HG03460 (cell line): ENCODE measurements around the gene SCYL3.
"Not testable (repeated sequence)": the region's sequence is repeated elsewhere in the genome, so short reads cannot be mapped to it uniquely, and the experiment has no call there.

Source experiments
- ATAC-seq: cut with Tn5 transposase; IDR thresholded peaks from one replicate; pipeline ENCODE4 v1.9.1; 2021; ENCODE audit not compliant: unreplicated experiment

SCYL3 gene, protein sequence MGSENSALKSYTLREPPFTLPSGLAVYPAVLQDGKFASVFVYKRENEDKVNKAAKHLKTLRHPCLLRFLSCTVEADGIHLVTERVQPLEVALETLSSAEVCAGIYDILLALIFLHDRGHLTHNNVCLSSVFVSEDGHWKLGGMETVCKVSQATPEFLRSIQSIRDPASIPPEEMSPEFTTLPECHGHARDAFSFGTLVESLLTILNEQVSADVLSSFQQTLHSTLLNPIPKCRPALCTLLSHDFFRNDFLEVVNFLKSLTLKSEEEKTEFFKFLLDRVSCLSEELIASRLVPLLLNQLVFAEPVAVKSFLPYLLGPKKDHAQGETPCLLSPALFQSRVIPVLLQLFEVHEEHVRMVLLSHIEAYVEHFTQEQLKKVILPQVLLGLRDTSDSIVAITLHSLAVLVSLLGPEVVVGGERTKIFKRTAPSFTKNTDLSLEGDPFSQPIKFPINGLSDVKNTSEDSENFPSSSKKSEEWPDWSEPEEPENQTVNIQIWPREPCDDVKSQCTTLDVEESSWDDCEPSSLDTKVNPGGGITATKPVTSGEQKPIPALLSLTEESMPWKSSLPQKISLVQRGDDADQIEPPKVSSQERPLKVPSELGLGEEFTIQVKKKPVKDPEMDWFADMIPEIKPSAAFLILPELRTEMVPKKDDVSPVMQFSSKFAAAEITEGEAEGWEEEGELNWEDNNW

DNA sequence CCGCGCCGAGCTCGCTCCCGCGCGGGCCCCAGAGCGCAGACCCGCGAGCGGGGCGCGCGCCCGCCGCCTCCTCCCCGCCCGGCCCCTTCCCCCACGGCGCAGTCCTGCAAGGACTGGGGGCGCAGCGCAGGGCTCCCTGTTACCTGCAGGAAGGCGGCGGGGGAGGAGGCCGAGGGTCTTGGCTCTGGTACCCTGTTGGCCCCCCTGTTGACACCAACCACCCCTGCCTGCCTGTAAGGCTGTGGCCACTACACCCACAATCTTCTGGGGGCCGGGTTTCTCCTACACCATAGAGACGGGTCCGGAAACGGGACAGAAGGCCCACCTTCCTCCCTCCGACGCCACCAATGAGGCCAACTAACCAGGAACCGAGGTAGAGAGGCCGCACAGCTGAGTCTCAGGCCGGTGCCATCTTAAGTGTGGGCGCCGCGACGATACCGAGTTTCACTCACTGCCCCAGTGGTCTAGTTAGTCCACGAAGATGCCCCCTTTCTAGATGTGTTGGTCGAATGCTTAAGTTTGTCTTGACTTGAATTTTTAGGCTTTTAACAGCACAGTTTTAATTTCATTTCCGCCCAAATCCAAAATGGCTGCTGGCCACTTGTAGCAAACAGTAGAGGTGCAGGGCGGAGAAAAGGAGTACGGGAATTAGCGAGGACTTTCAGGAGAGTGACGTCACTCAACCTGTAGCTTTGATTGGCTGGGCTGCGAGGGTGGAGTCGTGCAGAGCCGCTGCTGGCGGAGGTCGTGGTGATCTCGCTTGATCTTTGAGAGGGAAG lies at the start of gene SCYL3:
TSS of gene SCYL3 (minus strand) at position 252 of the 779 bp plus-strand sequence. CDS start 5,056 bp downstream, outside the sequence.
- ATAC-seq, result peak; percentile 86

DNA sequence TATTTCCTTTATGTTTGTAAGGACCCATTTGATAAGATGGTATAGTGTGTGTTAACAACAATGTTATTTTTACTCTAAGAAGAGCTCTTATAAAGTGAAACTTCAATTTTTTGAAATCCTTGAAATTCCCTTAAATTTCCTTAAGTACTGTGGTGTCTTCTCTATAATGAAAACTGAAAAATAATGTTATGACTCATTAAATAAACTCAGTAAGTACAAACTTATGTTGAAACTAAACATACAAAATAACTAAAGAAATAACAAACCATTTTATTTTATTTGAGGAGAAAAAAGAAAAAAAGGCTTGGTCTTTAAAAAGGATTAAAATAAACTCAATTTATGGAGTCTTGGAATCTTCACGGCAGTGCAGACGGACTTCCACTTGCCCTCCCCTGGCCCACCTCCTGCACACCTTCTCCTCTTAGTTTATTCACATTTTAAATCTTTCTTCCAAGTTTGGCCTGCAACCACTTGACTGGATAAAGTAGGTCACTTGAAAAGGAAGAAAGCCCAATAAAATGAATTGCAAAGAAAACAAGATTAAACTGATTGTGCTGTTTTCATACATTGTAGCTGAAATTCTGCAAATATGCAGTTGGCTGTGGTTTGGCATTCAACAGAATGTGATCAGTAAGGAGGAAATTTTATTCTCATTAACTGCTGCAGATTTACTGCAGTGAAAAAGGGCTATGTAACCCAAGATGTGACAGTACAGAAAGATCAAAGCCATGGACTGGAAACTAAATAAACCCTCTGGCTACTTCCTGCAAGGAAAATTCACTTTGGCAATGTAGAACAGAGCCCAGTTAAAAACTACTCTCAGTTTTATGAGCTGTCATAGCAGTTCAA lies 48.5 kb upstream of the SCYL3 start:
- no peak for ATAC-seq

DNA sequence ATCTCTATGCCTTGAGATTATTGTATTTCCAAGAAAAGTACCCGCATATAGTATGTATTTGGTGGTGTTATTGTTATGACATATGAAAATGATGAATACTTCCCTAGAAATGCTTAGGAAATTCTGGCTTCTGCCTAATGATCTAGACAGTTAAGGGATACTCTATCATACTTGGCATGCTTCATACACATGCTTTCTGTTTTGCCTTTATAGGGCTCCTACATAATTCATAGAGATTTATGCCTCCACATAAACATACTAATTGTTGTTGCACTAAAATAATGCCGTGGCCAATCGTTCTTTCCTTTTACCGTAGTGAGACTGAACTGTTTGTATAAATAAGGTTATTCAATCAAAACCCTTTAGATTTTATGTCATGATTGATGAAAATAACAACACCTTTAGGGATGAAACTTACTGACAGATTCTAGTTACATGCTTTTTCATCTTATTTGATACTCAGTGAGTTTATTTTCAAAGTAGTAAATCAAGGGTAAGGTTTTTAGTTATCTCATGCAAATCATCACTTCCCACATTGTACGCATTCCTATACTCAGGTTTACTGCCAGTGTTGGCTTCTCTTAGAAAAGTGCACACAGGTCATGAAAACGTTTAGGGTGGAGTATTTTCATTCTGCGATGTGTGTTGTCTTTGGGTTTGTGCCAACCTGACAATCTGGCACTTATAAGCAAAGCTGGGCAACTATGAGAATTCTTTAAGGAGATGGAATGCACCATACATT lies 40.5 kb upstream of the SCYL3 start:
- no peak for ATAC-seq

DNA sequence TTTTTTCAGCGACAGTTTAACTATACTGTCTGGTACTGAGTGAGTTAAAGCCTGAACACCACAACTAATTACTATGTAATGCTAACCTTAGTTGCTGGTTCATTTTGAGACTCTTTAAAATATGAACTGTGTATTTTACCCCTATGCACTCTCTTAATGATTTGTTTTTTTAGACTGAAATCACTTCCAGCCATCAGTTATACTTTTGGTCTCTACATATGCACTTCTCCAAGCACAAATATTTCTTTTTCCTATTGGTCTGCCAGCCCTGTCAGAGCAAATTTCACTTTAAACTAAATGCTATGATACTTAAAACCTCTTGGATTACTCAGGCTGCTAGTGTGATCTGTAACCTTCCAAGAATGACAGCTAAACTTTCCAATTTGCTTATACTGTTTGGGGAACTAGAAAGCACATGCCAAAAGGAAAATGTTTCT lies 38.1 kb upstream of the SCYL3 start:
- ATAC-seq, result no peak

DNA sequence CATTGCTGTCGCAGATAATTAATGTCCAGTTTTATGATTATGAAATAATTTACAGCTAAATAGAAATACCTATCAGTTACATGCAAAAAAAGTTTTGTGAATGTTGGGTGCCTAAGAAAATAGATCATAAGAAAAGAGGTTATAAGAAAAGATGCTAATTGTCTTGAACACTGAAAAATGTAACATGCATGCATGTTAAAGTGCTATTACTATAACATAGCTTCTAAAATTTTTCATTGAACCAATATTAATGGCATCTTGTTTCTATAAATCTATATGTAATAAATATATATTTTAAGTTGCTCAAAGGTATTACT lies 35.5 kb upstream of the SCYL3 start:
- no peak for ATAC-seq

DNA sequence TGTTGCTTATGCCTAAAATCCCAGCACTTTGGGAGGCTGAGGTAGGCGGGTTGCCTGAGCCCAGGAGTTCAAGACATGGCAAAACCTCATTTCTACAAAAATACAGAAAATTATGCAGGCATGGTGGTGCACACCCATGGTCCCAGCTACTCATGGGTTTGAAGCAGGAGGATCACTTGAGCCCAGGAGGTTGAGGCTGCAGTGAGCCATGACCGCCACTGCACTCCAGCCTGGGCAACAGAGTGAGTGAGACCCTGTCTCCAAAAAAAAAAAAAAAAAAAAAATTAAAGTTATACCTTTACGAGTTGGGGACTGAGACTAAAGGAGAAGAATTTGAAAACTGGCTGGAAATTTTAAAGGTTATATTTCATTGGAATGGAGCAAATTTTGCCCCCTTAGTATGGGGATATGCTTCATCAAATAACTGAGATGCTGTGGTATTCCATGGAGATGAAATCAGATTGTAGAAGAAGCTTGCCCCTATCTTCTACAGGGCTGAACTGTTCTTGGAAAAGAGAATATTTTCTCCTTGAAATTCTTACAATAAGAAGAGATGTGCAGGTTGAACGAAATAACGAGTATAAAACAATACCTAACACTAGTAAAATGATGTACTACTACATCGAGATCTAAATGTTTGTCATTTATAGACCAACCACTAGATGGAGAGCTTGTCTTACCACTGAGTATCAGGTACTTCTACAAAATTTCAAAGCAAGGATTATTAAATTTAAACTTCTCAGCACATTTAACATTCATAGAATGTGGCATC lies 34.9 kb upstream of the SCYL3 start:
- ATAC-seq, result peak; percentile 63

DNA sequence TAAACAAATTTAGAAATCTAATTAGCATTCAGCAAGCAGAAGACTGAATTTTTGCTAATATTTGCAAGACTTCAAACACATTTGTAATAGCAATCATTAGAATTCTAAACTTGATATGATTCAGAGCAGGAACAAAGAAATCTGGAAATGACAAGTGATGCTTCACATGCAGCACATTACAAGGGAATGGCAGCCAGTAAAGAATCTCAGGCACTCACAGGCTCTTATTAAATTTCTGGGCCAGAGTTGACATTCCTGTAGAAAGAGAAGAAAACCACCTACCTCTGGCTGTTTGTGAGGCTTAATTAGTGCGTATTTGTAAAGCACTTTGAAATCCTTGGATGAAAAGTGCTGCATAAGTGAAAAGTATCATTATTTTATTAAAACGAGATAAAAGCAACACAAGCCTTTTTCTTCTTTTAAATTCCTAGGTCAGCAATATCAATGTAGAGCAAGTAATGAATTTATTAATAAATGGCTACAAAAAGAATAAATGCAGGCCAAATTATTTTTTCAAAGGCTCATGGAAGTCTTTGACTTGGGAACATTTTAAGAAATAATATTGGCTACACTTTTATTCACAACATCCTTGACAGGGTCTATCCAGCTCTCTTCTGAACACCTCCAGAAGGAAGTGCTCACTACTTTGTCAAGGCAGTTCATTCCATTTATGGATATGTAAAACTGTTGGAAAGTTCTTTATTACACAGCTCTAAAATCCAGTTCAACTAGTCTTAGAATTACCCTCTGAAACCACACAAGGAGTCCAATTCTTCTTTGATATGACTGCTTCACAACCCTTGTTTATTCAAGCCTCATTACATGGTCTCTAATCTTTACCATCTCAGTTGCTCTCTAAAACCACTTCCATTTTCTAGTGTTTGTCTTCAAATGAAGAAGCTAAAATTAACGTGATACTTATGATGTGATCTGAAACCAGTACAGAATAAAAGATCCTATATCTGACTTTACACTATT lies 32.1 kb upstream of the SCYL3 start:
- peak; percentile 71 for ATAC-seq

DNA sequence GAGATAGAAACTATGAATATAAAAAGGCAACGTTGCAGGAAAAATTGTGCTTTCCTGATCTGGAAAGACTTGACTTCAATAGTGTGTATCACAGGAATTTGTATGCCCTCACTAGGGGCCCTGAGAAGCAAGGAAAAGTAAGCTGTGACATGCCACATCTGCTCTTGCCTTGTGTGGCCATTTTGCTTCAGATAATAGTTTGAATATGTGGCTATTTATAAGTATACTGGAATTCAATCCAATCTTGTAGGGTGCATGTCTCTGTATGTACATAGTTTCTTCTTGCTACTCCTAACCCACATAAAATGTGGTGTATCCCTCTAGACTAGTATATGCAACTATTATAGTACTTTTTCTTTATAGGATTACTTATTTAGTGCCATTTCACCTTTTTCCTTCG lies 31.1 kb upstream of the SCYL3 start:
- no peak for ATAC-seq

DNA sequence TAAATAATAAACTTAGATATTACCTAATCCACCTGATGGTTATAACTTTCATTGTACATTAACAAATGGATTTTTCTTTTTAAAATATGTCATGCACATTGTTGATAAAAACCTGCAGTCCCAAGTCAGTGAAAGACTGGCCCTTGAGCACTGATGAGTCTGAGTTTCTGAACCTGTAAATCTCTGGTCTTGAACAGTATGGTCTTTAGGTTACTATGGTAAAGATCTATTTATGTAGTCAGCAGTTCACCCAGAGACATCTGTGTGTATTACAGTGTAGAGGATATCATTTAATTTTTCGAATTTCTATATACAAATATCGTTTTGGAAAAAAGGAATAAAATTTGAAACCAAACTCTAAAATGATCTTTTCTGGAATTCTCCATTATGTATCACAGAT lies 30.4 kb upstream of the SCYL3 start:
- ATAC-seq, result no peak

DNA sequence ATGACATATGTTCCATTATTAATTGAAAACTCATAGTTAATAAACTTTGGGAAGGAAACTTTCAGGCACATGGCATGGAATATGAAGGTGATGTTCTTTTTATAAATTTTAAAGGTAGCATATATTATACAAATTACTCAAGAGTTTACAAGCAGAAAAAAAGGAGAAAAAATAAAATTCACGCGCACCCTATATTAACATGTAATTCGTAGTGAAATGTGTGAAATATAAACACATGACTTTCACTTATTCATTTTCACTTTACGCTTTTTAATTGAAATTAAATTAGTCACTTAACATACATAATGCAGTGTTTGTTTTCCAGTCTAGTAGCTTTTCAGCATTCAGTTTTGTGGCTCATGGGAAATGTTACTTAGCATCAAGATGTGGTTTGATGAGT lies 27.4 kb upstream of the SCYL3 start:
- no peak for ATAC-seq

DNA sequence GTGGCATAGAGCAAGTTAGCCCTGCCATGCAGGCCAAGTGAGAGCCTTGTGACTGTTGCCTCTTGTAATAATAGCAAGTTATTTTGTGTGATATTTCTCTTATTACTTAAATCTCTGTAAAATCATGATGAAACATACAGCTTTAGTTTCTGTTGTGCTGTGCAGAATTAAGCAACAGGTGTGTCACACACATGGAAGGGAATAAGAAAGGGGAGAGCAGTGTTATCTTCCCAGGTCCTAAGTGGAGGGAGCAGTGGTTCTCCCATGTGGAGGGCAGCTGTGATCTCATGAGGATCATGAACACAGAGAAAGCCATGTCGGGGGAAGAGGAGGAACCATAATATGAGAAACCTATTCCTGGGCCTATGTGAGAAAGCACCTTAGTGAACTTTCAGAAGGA lies 25.2 kb upstream of the SCYL3 start:
- no peak for ATAC-seq

DNA sequence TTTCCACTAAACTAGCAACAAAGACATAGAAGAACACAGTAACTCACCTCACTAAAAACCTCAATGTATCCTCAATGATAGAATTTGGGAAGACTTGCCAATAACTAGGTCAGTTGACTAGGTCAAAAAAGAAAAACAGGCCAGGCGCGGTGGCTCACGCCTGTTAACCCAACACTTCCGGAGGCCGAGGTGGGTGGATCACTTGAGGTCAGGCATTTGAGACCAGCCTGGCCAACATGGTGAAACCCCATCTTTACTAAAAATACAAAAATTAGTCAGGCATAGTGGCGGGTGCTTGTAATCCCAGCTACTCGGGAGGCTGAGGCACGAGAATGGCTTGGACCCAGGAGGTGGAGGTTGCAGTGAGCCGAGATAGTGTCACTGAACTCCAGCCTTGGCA lies 24.5 kb upstream of the SCYL3 start:
- ATAC-seq, result not testable (repeated sequence)

DNA sequence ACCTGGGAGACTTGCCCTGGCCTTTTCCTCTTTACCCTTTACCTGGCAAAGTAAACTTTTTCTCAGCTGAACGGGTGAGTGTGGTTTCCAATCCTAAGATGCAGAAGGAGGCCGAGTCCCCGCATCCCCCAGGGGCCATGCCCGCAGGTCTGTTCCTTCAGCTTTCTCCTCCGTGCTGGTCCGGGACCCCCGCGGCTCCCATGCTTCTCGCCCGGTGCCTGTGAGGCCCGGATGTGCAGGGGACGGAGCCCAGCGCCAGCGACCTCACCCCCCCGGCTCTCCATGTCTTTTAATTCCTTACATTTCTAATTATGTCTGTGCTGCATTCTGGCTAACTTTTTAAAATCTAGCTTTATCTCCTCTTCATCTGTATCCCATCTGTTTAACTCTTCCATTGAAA lies 21.5 kb upstream of the SCYL3 start:
- ATAC-seq, result no peak

DNA sequence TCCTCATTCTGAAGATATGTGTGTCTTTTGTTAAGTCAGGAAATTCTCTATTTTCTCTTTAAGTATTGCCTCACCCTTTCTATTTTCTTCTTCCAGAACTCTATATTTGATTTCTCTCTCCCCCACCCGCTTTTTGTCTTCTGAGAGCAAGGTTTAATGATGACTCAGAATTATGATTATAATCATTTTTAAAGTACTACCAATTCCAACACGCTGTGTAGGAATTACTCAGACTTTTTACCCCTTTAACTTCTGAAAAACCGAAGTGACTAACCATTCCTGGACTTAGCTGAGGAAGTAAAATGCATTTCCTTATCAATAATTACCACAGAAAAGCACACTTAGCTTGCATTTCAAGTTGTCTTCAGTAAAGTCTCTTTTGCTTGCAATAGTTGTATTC lies 20.8 kb upstream of the SCYL3 start:
- ATAC-seq, result no peak

DNA sequence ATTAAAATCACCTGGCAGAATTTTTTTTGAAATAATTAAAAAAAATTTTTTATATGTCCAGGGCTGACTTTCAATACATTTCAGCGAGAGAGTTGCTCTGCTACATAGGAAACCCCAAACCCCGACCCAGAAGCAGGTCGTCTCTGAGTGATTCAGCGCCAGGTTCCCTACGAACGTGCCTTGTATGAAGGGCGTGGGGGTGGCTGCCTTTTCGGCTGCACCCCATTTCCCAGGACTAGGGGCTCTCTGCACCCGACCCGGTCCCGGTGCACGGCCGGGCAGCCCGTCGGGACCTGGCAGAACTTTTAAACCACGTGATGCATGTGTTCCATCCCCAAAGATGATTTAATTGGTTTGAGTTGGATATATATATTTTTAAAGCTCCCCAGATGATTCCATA lies 15.8 kb upstream of the SCYL3 start:
- ATAC-seq, result no peak

DNA sequence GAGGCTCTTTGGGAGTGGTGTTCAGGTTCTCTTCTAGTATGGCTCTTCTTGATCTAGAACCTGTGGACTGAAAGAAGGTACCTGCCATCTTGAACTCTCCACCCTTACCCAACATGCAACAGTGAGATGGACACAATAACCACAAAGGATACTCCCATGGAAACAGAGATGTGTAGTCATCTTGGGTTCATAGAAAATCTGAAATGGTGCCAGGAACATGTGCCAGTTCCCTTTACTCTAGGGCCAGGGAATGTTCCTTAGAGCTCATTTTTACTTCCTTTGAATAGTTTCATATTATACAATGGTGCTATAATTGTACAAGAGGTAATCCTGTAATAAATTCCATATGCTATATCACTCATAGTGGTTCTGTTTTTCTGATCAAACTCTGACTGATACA lies 13.2 kb upstream of the SCYL3 start:
- ATAC-seq, result no peak

DNA sequence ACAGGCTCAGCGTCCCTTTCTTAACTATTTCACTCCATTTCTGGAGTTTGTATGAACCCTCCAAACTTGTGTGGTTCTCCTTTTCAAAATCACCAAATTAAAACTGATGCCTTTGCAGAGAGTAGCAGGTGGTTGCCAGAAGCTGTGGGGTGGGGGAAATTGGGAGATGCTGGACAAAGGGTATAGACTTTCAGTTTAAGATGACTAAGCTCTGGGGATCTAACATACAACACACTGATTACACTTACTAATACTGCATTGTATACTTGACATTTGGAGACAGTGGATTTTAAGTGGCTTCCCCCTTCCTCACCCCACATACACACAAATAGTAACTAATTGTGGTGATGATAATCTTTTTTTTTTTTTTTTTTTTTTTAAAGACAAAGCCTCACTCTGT lies 11.1 kb upstream of the SCYL3 start:
- ATAC-seq, result no peak

DNA sequence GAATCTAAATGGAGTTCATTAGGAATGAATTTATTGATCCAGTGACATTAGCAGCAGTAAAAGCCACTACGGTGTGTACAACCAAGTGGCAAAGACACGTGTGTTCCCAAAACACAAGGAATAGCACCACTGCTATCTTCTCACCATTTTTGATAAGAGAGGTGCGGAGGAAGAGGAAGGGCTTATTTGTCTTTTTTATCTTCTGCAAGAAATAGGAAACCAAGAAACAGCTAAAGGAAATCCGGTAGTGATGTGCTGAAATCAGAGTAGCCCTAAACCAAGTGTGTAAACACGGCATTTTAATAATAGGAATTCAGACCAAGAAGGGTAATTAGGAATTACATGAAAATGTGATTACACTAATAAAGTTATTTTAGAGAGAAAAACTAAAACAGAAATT lies 9.1 kb upstream of the SCYL3 start:
- ATAC-seq, result no peak
